Activated CD8-positive, alpha-beta memory T cell treated with anti-CD3 and anti-CD28 coated beads, Interleukin-2, amount 50 U/mL, for 24 hours (primary cell): ENCODE results near the gene CCNYL1.
"Not testable (repeated sequence)": the region's sequence is repeated elsewhere in the genome, so short reads cannot be mapped to it uniquely, and the experiment has no call there.

ENCODE experiments used
- DNase-seq: peaks from one replicate; pipeline ENCODE4 v3.0.0-alpha.2; 2020; ENCODE audit errors: extremely low read depth

The CCNYL1 gene

DNA sequence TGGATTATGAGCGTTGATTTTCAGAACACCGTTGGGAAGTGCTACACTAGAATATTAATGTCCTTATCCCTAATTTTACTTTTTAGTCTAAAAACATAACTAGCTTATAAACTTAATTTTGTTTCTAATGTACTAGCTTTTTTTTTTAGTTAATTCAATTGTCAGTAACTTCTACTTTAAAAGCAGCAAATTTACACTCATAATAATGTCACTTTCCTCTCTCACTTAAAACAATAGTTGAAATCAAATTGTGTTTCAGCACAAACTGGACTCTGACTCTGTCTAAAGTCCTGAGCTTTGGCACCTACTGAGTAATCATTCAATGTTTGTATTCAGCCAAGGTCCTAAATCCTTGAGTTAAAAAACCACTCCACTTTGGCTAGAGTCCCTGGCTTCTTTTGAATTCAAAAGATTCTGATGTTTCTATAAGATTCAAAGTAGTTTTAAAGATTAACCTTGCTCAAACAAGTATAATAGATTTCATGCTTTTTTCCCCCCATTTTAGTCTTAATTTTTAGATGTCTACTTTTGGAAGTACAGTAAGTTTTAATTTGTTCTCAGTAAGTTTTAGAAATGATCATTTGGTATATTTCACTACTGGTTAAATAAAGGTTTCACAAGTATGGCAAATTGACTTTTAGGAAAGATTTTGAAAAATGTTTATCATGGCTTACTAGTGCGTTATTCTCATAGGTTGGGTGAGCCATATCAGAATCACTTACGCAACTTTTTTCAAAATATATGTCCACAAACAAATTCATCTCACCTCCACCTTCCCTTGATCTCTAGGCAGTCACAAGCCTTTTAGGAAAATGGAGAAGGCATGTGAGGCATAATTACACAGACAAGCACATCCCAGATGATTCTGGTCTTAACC, 23.4 kb downstream of the CCNYL1 start:
- no peak for DNase-seq

- DNase-seq, result not testable (repeated sequence)
Observed at GRCh38 chr2:207735513-207735859, 24.0 kb downstream of the CCNYL1 start.

DNA sequence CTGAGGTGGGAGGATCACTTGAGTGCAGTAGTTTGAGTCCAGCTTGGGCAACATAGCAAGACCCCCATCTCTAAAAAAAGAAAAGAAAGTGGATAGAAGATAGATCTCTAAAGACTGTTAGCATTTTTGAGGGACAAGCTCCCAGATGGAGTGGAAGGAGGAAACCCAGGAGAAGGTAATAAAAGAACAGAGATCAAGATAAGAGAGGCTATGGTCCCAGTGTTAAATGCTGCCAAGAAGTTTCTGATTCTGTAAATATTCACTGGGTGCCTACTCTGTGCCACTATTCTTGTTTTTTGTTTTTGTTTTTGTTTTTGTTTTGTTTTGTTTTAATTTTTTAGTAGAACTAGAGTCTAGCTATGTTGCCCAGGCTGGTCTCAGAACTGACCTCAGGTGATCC, 32.1 kb downstream of the CCNYL1 start:
- no peak for DNase-seq

- DNase-seq, result no peak
Observed at GRCh38 chr2:207744050-207744449, 32.6 kb downstream of the CCNYL1 start.

GRCh38 chr2:207744451-207744850, 33.0 kb downstream of the CCNYL1 start:
- no peak for DNase-seq

DNA sequence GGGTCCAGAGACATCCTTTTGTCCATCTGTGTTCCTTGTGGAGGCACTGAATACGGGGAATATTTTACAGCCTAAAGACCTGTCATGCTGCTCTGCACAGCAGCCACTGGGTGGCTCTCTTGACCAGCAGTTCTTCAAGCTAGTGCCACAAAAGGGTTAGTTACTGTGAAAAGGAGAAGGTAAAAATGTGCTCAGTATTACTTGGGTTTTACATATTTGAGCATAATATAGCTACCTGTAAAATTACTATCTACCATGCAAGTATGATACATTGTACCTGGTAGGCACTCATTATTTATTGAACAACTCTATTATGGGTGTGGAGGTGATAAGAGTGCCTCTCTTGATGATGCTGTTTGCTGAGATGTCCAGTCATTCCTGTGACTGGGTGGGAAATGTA, 34.7 kb downstream of the CCNYL1 start:
- DNase-seq, result no peak

DNA sequence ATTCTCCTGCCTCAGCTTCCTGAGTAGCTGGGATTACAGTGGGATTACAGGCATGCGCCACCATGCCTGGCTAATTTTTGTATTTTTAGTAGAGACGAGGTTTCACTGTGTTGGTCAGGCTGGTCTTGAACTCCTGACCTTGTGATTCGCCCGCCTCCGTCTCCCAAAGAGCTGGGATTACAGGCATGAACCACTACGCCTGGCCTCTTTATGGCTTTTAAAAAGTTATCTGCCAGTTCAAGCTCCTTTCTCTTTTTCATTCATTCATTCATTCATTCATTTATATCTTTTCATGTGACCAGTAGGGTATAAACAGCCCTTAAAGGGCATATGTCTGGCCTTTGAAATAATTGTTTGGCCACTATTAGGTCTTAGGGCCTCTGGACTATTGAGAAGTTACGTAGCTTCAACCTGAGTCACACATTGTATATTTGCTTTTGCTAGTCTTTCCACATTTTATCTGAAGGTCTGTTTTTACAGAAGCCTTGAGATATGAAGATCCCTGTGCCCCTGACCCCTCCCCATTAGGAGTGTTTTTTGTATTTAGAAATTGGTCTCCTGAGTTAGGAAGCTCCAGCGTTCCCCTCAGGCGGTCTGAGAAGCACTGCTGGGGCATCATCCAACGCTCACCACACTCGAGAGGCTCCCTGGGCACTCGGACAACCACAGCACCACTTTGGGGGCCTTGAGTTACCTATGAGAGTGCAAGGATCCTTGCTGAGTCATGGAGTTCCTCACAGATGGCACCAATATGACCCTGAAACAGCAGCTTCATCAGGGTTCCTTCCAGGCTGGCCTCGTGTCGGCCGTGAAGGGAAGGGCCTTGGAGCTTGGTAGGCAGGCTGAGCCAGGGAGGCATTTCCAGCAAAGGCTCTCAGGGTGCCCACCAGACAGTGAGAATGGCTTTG, 36.5 kb downstream of the CCNYL1 start:
- no peak for DNase-seq

GRCh38 chr2:207748993-207749392, 37.6 kb downstream of the CCNYL1 start:
- no peak for DNase-seq

- DNase-seq, result no peak
Observed at GRCh38 chr2:207749873-207750272, 38.4 kb downstream of the CCNYL1 start.

GRCh38 chr2:207750345-207750744, 38.9 kb downstream of the CCNYL1 start:
- no peak for DNase-seq

- DNase-seq, result no peak
Observed at GRCh38 chr2:207750876-207751275, 39.4 kb downstream of the CCNYL1 start.

DNA sequence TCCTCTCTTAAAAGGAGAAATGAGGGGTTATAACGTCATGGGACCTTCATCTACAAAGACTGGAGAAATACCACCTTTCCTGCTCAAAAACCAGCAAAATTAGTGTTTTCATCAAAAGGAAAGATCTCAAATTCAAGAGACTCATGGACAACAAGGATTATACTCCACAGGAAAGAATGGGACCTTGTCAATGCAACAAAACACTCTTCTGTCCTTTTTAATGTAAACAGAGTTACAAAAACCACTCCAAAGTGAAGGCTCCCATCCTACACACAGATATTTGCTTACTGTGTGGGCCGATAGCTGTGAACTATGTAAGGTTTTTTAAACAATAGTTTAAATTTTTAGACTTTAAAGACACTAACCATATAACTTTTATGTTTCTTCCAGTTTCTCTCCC, 42.2 kb downstream of the CCNYL1 start:
- DNase-seq, result not testable (repeated sequence)

DNA sequence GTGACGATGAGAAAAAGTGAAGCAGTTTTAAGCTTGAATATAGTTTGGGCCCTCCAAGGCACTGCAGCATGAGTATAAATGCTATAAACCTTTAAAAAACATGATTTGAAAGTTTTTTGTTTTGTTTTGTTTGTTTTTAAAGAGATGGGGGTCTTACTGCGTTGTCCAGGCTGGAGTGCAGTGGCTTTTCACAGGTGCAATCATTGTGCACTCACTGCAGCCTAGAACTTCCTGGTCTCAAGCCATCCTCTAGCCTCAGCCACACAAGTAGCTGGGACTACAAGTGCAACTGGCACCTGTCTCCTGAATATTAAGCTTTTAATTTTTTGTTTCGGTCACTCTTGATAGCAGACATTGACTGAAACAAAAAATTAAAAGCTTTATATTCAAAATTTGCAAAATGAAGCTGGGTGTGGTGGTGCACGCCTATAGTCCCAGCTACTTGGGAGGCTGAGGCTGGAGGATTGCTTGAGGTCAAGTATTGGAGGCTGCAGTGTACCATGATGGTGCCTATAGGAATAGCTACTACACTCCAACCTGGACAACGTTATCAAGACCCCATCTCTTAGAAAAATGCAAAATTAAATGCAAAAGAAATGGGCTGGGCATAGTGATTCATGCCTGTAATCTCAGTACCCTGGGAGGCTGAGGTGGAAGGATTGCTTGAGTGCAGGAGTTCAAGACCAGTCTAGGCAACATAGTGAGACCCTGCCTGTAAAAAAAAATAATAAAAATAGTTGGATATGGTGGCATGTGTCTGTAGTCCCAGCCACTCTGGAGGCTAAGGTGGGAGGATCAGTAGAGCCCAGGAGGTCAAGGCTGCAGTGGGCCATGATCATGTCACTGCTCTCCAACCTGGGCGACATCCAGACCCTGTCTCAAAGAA, 43.3 kb downstream of the CCNYL1 start:
- no peak for DNase-seq

DNA sequence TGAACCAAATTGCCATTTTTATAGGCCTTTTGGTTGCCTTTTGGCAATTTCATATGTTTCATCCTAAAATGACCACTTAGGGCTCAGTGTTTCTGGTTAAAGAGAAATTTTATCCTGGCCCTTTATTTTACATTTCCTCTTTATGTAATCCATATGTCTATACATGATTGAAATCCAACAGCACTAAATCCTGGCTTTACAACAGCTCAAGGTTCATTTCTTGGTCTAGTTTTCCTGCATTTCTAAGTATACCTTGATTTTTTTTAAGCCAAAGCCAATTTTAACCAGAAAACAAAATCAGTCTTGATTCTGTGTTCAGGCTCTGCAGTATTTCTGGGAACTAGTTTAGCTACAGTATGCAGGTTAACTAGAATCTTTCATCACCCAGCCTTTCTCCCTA, 46.6 kb downstream of the CCNYL1 start:
- DNase-seq, result no peak

- DNase-seq, result no peak
Observed at GRCh38 chr2:207759890-207760289, 48.5 kb downstream of the CCNYL1 start.

DNA sequence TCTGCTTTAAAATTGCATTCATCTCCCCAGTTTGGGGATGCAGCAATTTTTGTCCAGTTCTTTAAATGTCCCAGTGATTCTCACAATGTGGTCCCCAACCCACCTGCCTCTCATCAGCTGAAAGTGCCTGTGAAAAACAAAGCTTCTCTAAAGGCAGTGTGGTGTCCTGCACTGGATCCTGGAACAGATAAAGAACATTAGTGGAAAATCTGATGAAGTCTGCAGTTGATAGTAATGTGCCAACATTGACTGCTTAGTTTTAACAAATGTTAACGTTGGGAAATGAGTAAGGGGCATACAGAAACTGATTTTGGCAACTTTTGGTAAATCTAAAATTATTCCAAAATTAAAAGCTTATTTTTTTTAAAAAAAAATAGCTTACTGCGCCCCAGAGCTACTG, 49.0 kb downstream of the CCNYL1 start:
- DNase-seq, result no peak

- DNase-seq, result not testable (repeated sequence)
Observed at GRCh38 chr2:207761426-207761825, 50.0 kb downstream of the CCNYL1 start.

- no peak for DNase-seq
Observed at GRCh38 chr2:207762146-207762545, 50.7 kb downstream of the CCNYL1 start.

DNA sequence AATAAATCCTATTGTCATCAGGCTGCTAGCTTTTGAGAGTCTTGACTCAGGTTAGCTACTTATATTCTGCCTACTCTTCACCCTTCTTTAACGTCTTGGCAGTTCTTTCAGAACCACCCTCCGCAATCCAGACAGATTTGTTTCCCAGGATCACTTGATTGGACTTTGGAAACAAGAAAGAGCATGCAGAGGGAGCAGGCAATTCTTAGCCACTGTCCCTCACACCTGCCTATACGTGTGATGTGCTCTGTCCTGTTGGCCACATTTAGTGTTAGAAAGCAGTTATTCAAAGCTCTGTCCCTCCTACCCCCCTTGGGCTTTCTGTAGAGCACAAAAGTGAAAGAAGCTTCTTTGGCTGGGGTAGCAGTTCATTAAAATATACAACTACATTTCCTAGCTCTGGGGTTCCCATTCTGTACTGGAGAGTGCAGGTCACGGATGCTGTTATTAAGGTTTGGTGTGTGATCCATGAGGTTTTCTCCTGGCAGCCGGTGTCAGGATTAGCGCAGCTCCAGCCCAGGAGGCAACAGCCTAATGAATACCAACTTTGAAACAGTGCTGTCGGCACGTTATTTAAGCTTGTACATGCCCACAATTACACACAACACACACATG, 52.0 kb downstream of the CCNYL1 start:
- no peak for DNase-seq

DNA sequence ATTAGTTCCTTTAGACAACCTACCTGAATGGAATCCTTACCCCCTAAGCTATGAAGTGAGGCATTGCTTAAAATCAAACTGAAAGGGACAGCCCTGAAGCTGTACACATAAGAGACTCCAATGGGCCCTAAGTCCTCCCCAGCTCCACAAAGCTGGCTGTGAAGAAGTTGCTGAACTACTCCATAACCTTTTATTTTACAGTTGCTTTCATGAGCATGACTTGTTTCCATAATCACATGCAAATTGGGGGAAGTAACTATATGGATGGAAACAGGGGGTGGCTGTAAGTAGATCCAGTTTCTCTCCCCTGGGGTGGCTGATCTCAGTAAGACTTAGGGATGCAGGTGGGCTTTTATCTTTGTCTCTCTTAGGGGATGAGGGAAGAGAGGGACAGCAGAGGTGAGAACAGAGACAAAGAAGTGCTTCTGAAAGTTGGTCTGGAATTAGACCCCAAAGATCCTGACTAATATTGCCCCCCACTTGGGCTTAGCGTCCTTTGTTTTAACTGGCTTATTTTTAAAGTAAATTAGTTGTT, 52.7 kb downstream of the CCNYL1 start:
- DNase-seq, result no peak

DNA sequence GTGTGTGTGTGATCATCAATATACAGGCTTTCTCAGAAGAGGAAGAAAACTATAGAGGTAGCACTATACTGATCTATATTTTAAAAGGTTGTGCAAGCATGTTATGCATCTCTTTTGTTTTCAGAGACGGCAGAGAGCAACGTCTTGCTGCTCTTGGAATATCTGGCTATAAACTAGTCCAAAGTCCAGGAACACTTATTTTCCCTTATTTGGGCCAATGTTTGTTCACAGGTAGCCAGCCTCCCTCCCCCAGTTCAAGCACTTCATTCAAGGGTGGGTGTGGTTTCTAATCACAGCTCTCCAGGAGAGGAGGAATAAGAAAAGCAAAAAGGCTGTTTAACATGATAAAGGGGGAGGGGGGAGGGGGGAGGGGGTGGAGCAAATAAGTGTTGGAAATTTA, 54.1 kb downstream of the CCNYL1 start:
- DNase-seq, result no peak
